HL-60 (cell line): ENCODE data around the gene GIMAP1.

Source experiments
- DNase-seq, 2 experiments: peaks; one replicate each; pipeline ENCODE4 v3.0.0-alpha.2; 2010 to 2020; ENCODE audit warnings: low read depth in 1 of 2, low spot score in 1 of 2
- H3K27ac ChIP-seq: fragments of 250-450 bp; sonication (Bioruptor Pico); replicated peaks from 2 replicates; pipeline ENCODE4 v1.5.1; 2020; ENCODE audit warnings: mild to moderate bottlenecking, moderate library complexity
- H3K27me3 ChIP-seq: fragments of 250-450 bp; sonication (Bioruptor Pico); 2 replicates; pipeline ENCODE4 v1.5.1; 2021; ENCODE audit warnings: mild to moderate bottlenecking, moderate library complexity; ENCODE audit not compliant: insufficient read depth, poor library complexity, severe bottlenecking
- H3K4me3 ChIP-seq: replicated peaks from 2 replicates; pipeline ENCODE4 v1.5.1; 2011; ENCODE audit warnings: mild to moderate bottlenecking, control low read depth, low read length; ENCODE audit not compliant: insufficient read depth
- CTCF ChIP-seq: IDR thresholded peaks from one replicate; pipeline ENCODE4 v1.5.1; 2011; ENCODE audit warnings: low read length, control low read depth, inconsistent platforms; ENCODE audit not compliant: insufficient read depth
- GABPA ChIP-seq: IDR thresholded peaks from 2 replicates; pipeline ENCODE4 v1.6.1; 2012; ENCODE audit warnings: low read depth
- POLR2AphosphoS5 ChIP-seq: IDR thresholded peaks from 2 replicates; pipeline ENCODE4 v1.6.1; 2012; ENCODE audit warnings: low read depth
- REST ChIP-seq: IDR thresholded peaks from 2 replicates; pipeline ENCODE4 v1.6.1; 2012; ENCODE audit warnings: low read depth; ENCODE audit not compliant: insufficient replicate concordance
- SPI1 ChIP-seq: IDR thresholded peaks from 2 replicates; pipeline ENCODE4 v1.6.1; 2012; ENCODE audit warnings: low read depth, mild to moderate bottlenecking, borderline replicate concordance

The GIMAP1 gene

GRCh38 chr7:150759479-150759878 lies 43.1 kb downstream of the GIMAP1 start:
- Histone ChIP-seq H3K27me3 (no peaks in the 10 kb centered on the region), H3K27ac (no peak overlapping the region), H3K4me3 (no peak overlapping the region)
- DNase-seq = no peak
- TF ChIP-seq REST (no peak), CTCF (no peak)

- no peak overlapping the region for H3K4me3 ChIP-seq
- H3K27me3 ChIP-seq = no peaks in the 10 kb centered on the region
- TF ChIP-seq CTCF = no peak
- TF ChIP-seq REST = no peak
- no peak for TF ChIP-seq SPI1
- TF ChIP-seq GABPA = no peak
- TF ChIP-seq POLR2AphosphoS5 = no peak
- no peak overlapping the region for H3K27ac ChIP-seq
- no peak for DNase-seq
Measured at GRCh38 chr7:150766334-150766709, 49.9 kb downstream of the GIMAP1 start.

- H3K4me3 ChIP-seq = no peak overlapping the region
- no peak overlapping the region for H3K27ac ChIP-seq
- no peaks in the 10 kb centered on the region for H3K27me3 ChIP-seq
- TF ChIP-seq REST (no peak), SPI1 (no peak), POLR2AphosphoS5 (no peak), CTCF (no peak), GABPA (no peak)
- no peak for DNase-seq
Measured at GRCh38 chr7:150769768-150770167, 53.4 kb downstream of the GIMAP1 start.
